B cell (primary cell): ENCODE measurements around the gene IER3. TPM values are rescaled to one million over a fixed set of nuclear protein-coding genes. Genes with fewer than 3 reads are reported as not detected.

Experiments used
- ATAC-seq: fragments of 200-7000 bp; cut with Tn5 transposase; one replicate; pipeline ENCODE4 v1.10.0; 2021; ENCODE audit warnings: low read depth, mild to moderate bottlenecking, moderate number of reproducible peaks, moderate library complexity
- CTCF ChIA-PET: fragments of 350-600 bp; sonication (Branson Sonifier 250); formaldehyde crosslinking; loops from one replicate; lab custom pipeline; 2021; ENCODE audit warnings: antibody characterized with exemption, inconsistent platforms; lab: Charles Lee
- POLR2A ChIA-PET: fragments of 350-600 bp; sonication (Branson Sonifier 250); formaldehyde crosslinking; loops from one replicate; lab custom pipeline; 2021; ENCODE audit warnings: antibody characterized with exemption; lab: Charles Lee
- DNase-seq: peaks from one replicate; pipeline ENCODE4 v3.0.0; 2013
- H2AFZ ChIP-seq: 2 replicates; pipeline ENCODE4 v1.6.1; 2012; ENCODE audit warnings: mild to moderate bottlenecking, low read depth, low read length; ENCODE audit not compliant: insufficient read depth, poor library complexity, severe bottlenecking
- H3K27ac ChIP-seq, 2 donors: 1 replicate in 1 of 2; 2 replicates in 1 of 2; pipeline ENCODE4 v1.5.1; 2012 to 2013; ENCODE audit warnings: low read length in 2 of 2, mild to moderate bottlenecking in 2 of 2, moderate library complexity in 1 of 2
- H3K27me3 ChIP-seq, 4 experiments: fragments of 200-600 bp in 1 of 4; sonication (generic) in 1 of 4; replicated peaks in 1 of 4; 1 replicate in 2 of 4; 2 replicates in 2 of 4; pipeline versions ENCODE4 v1.6.1 to v1.7.0; 2013 to 2016; ENCODE audit warnings: low read length in 3 of 4, mild to moderate bottlenecking in 2 of 4, mixed read lengths in 1 of 4, moderate library complexity in 1 of 4; ENCODE audit not compliant: insufficient read depth in 4 of 4, control insufficient read depth in 3 of 4; ENCODE audit errors: control extremely low read depth in 1 of 4
- H3K36me3 ChIP-seq, 2 experiments: replicated peaks in 1 of 2; 1 replicate in 1 of 2; 2 replicates in 1 of 2; pipeline versions ENCODE4 v1.6.1 to v1.7.1; 2013; ENCODE audit warnings: low read length in 1 of 2; ENCODE audit not compliant: insufficient read depth in 2 of 2, control insufficient read depth in 1 of 2; ENCODE audit errors: control extremely low read depth in 1 of 2, extremely low read depth in 1 of 2
- H3K4me1 ChIP-seq, 2 donors: fragments of 200-600 bp in 1 of 2; sonication (generic) in 1 of 2; 1 replicate in 1 of 2; 2 replicates in 1 of 2; pipeline versions ENCODE4 v1.5.1 to v1.6.1; 2013 to 2017; ENCODE audit warnings: low read length in 2 of 2; ENCODE audit not compliant: control insufficient read depth in 2 of 2, insufficient read depth in 2 of 2
- H3K4me2 ChIP-seq: replicated peaks from 2 replicates; pipeline ENCODE3; 2012; ENCODE audit warnings: mild to moderate bottlenecking, low read depth, low read length; ENCODE audit not compliant: poor library complexity, severe bottlenecking
- H3K4me3 ChIP-seq, 5 experiments: fragments of 200-600 bp in 1 of 5; sonication (generic) in 1 of 5; 1 replicate in 3 of 5; 2 replicates in 2 of 5; pipeline versions ENCODE4 v1.5.1 to v1.7.0; 2011 to 2016; ENCODE audit warnings: low read length in 4 of 5, mild to moderate bottlenecking in 4 of 5, low read depth in 2 of 5, control low read depth in 1 of 5, moderate library complexity in 1 of 5; ENCODE audit not compliant: insufficient read depth in 1 of 5; ENCODE audit errors: control extremely low read depth in 1 of 5, extremely low read depth in 1 of 5
- H3K79me2 ChIP-seq: fragments of 200-600 bp; sonication (generic); one replicate; pipeline ENCODE4 v1.6.0; 2016; ENCODE audit warnings: low read length; ENCODE audit not compliant: control insufficient read depth, insufficient read depth
- H3K9ac ChIP-seq: fragments of 200-600 bp; sonication (generic); 2 replicates; pipeline ENCODE4 v1.6.1; 2017; ENCODE audit warnings: mild to moderate bottlenecking, low read length, moderate library complexity
- H3K9me3 ChIP-seq, 3 donors: one replicate each; pipeline versions ENCODE4 v1.6.1 to v1.7.1; 2013; ENCODE audit warnings: low read length in 2 of 3; ENCODE audit not compliant: control insufficient read depth in 2 of 3, insufficient read depth in 1 of 3; ENCODE audit errors: control extremely low read depth in 1 of 3
- H4K20me1 ChIP-seq: 2 replicates; pipeline ENCODE4 v1.6.0; 2012; ENCODE audit warnings: mild to moderate bottlenecking, low read length; ENCODE audit not compliant: insufficient read depth, control insufficient read depth, poor library complexity, severe bottlenecking
- H3K27ac Mint-ChIP-seq: one replicate; pipeline ENCODE4 v1.8.0; 2021; ENCODE audit warnings: mixed read lengths
- H3K27me3 Mint-ChIP-seq: one replicate; pipeline ENCODE4 v1.8.0; 2021; ENCODE audit warnings: mixed read lengths
- H3K4me1 Mint-ChIP-seq: one replicate; pipeline ENCODE4 v1.8.0; 2021; ENCODE audit warnings: mixed read lengths
- H3K4me3 Mint-ChIP-seq: one replicate; pipeline ENCODE4 v1.8.0; 2021; ENCODE audit warnings: mixed read lengths
- H3K9me3 Mint-ChIP-seq: one replicate; pipeline ENCODE4 v1.8.0; 2022; ENCODE audit warnings: mixed read lengths; ENCODE audit not compliant: insufficient read depth
- EZH2 ChIP-seq: IDR thresholded peaks from 2 replicates; pipeline ENCODE4 v1.6.1; 2012; ENCODE audit warnings: borderline replicate concordance, low read depth, mild to moderate bottlenecking, moderate library complexity, low read length; ENCODE audit not compliant: insufficient read depth, poor library complexity, severe bottlenecking
- WGBS: methylation state at CpG from one replicate; pipeline ENCODE4 v1.1.5; 2013; ENCODE audit warnings: missing lambda C conversion rate; ENCODE audit not compliant: insufficient coverage; 5-methylcytosine and 5-hydroxymethylcytosine counted together
- intact Hi-C: fragments of 100-400 bp; cut with micrococcal nuclease; formaldehyde crosslinking; loops from one replicate; pipeline ENCODE4 v1.10.0; 2022
- polyA plus RNA-seq: library from polyadenylated mRNA; depleted of rRNA; stranded (reverse); fragments of >200 nt; gene quantifications from 2 replicates; pipeline ENCODE4 v1.2.3, GENCODE V29; 2012
- total RNA-seq, 2 donors: library from RNA; stranded (reverse); fragments of 120-200 nt in 1 of 2; gene quantifications; 1 replicate in 1 of 2; 2 replicates in 1 of 2; pipeline versions ENCODE4 v1.2.3 to v1.2.4, GENCODE V29; 2013 to 2022
- TF ChIP-seq, protein P1 (sequence below): fragments of 200-600 bp; IDR thresholded peaks from one replicate; pipeline ENCODE4 v1.8.0; 2022; ENCODE audit warnings: antibody characterized with exemption, mild to moderate bottlenecking

IER3 gene
- total and polyA plus RNA-seq, 2 donors (not counting 1 experiment from before 2014, with no cell fraction given) = 3.7 to 4.2 TPM

GRCh38 chr6:30776390-30777154 lies 32.2 kb upstream of the IER3 start:
- Histone ChIP-seq H3K9ac (no peak overlapping the region), H3K4me2 (no peak overlapping the region), H3K4me3 (no peak overlapping the region), H3K9me3 (no peaks in the 10 kb centered on the region), H3K4me1 (peaks cover 3 to 4% of the 10 kb centered on the region in 2 donors), H3K79me2 (no peaks in the 10 kb centered on the region), H4K20me1 (no peaks in the 10 kb centered on the region), H3K27ac (no peak overlapping the region), H2AFZ (no peak overlapping the region), H3K36me3 (no peaks in the 10 kb centered on the region), H3K27me3 (no peaks in the 10 kb centered on the region)
- no peak for TF ChIP-seq EZH2
- TF ChIP-seq, protein P1, sequence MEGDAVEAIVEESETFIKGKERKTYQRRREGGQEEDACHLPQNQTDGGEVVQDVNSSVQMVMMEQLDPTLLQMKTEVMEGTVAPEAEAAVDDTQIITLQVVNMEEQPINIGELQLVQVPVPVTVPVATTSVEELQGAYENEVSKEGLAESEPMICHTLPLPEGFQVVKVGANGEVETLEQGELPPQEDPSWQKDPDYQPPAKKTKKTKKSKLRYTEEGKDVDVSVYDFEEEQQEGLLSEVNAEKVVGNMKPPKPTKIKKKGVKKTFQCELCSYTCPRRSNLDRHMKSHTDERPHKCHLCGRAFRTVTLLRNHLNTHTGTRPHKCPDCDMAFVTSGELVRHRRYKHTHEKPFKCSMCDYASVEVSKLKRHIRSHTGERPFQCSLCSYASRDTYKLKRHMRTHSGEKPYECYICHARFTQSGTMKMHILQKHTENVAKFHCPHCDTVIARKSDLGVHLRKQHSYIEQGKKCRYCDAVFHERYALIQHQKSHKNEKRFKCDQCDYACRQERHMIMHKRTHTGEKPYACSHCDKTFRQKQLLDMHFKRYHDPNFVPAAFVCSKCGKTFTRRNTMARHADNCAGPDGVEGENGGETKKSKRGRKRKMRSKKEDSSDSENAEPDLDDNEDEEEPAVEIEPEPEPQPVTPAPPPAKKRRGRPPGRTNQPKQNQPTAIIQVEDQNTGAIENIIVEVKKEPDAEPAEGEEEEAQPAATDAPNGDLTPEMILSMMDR = no peak
- no peak overlapping the region for H3K4me3 Mint-ChIP-seq
- POLR2A ChIA-PET = interaction anchor here (0.7 kb wide), 1 partner anchor 12 kb away, joined by 7 read pairs; no protein-coding TSS in a partner anchor
- peaks cover 24% of the 10 kb centered on the region for H3K27me3 Mint-ChIP-seq
- no peak overlapping the region for H3K27ac Mint-ChIP-seq
- CTCF ChIA-PET = interaction anchor here (1.1 kb wide), 1 partner anchor 31 kb away, joined by 3 read pairs; no protein-coding TSS in a partner anchor
- WGBS = 81% methylated on average over 2 of the region's 5 CpGs
- intact Hi-C loops = no loop called here
- peaks cover 7% of the 10 kb centered on the region for H3K4me1 Mint-ChIP-seq
- no peaks in the 10 kb centered on the region for H3K9me3 Mint-ChIP-seq
- ATAC-seq (no peak), DNase-seq (no peak)

GRCh38 chr6:30775104-30775503 lies 30.8 kb upstream of the IER3 start:
- no peak overlapping the region for H3K9ac ChIP-seq
- H4K20me1 ChIP-seq = no peaks in the 10 kb centered on the region
- no peak overlapping the region for H2AFZ ChIP-seq
- no peak for DNase-seq
- no peaks in the 10 kb centered on the region for H3K36me3 ChIP-seq
- peaks cover under 1% of the 10 kb centered on the region for H3K4me1 Mint-ChIP-seq
- H3K4me2 ChIP-seq = no peak overlapping the region
- H3K27ac Mint-ChIP-seq = no peak overlapping the region
- no peaks in the 10 kb centered on the region for H3K4me1 ChIP-seq
- H3K79me2 ChIP-seq = no peaks in the 10 kb centered on the region
- WGBS = 100% methylated on average over 1 of the region's 2 CpGs
- no peak overlapping the region for H3K27ac ChIP-seq
- ChIA-PET CTCF (interaction anchor here (0.7 kb wide), 1 partner anchor 45 kb away, joined by 3 read pairs; no protein-coding TSS in a partner anchor), POLR2A (no interaction called here)
- H3K27me3 Mint-ChIP-seq = peaks cover 20% of the 10 kb centered on the region
- TF ChIP-seq, protein P1 = no peak
- TF ChIP-seq EZH2 = no peak
- no peaks in the 10 kb centered on the region for H3K27me3 ChIP-seq
- H3K9me3 ChIP-seq = no peaks in the 10 kb centered on the region
- no peak overlapping the region for H3K4me3 ChIP-seq
- no peak overlapping the region for H3K4me3 Mint-ChIP-seq
- H3K9me3 Mint-ChIP-seq = no peaks in the 10 kb centered on the region
- intact Hi-C loops = no loop called here
- ATAC-seq = no peak
